Mucosa of stomach (tissue), 1 donor: ENCODE data around the gene TMEM14A.

ENCODE experiments used
- H3K27me3 ChIP-seq: one replicate; pipeline ENCODE4 v1.7.0; 2013; ENCODE audit warnings: mild to moderate bottlenecking, low read length; ENCODE audit not compliant: control insufficient read depth, insufficient read depth
- H3K36me3 ChIP-seq: one replicate; pipeline ENCODE4 v1.7.0; 2013; ENCODE audit warnings: low read length; ENCODE audit not compliant: control insufficient read depth, insufficient read depth
- H3K4me1 ChIP-seq: one replicate; pipeline ENCODE4 v1.7.0; 2013; ENCODE audit warnings: mild to moderate bottlenecking, low read length; ENCODE audit not compliant: control insufficient read depth, insufficient read depth
- H3K4me3 ChIP-seq: one replicate; pipeline ENCODE4 v1.7.0; 2013; ENCODE audit warnings: low read length
- H3K9ac ChIP-seq: one replicate; pipeline ENCODE4 v1.7.0; 2013; ENCODE audit warnings: mild to moderate bottlenecking, low read length, moderate library complexity
- H3K9me3 ChIP-seq: one replicate; pipeline ENCODE4 v1.7.0; 2013; ENCODE audit warnings: mild to moderate bottlenecking, low read length, moderate library complexity; ENCODE audit not compliant: control insufficient read depth
- donor health status: Pancreatic carcinoma.

TMEM14A gene

DNA sequence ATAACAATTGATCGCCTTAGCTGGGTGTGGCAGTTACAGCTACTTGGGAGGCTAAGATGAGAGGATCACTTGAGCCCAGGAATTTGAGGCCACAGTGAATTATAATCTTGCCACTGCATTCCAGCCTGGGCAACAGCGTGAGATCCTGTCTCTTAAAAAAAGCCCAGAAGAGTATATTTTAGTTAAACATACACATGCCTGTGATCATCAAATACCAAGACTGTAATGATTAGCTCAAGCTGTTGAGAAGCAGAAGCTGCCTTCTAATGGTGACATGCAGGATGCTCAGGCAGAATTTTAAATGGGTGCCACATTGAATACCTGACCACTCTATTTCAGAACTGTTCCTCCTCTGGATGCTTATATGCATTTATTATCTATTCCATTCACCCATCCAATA lies 8.9 kb upstream of the TMEM14A start:
- Histone ChIP-seq H3K4me3 (no peak overlapping the region), H3K27me3 (no peaks in the 10 kb centered on the region), H3K4me1 (peaks cover 8% of the 10 kb centered on the region), H3K36me3 (no peaks in the 10 kb centered on the region), H3K9me3 (no peaks in the 10 kb centered on the region), H3K9ac (no peak overlapping the region)

DNA sequence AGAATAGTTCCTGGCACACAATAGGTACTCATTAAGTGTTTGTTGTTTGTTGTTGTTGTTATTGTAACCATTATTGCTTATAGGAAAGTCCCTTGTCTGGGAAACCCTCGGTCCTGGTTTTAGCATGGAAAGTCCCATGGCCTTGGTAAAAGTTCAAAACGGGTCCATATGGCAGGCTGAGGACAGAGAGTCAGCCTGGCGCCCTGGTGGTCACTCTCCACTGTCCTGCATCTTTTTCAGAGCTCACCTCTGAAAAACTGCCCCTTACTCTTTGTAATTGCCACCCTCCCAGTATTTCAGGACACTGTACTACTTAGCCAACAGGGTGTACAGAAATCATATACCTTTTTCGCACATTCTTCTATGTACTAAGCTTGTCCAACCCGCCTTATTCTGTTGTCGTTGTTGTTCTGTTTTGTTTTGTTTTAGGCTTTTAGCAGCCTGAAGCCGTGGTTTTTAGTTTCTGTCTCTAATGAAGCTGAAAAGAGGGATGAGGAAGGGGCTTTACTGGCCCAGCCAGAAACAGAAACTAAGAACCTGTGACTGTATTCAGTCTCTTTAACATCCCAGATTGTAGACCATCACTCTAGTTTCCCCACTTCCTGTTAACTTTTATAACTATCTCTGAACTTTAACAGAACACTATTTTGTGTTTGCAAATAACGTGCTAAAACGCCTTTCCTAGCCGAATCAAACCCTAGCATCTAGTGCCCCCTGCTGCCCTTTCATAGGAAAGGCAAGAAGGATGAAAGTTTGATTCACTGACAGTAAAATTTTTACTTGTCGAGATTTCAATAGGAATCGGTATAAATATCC lies 7.6 kb upstream of the TMEM14A start:
- H3K9me3 ChIP-seq, result no peaks in the 10 kb centered on the region
- peak overlapping the region; percentile 68 for H3K4me3 ChIP-seq
- peak overlapping the region; percentile 83 for H3K9ac ChIP-seq

DNA sequence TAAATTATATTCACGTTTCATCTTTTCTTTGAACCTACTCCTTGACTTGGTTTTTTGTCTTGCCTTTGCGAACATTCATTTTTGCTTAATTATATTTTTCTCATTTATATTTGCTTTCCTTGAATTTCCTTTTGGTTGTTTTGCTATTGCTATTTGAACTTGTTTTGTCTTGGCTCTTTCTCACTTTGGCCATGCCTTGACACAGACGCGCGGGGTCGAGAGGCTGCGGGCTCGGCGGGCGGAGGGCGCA lies 7.1 kb upstream of the TMEM14A start:
- peaks cover 8% of the 10 kb centered on the region for H3K4me1 ChIP-seq
- peak overlapping the region; percentile 68 for H3K4me3 ChIP-seq
- no peaks in the 10 kb centered on the region for H3K36me3 ChIP-seq
- H3K27me3 ChIP-seq, result no peaks in the 10 kb centered on the region
- peak overlapping the region; percentile 83 for H3K9ac ChIP-seq
- H3K9me3 ChIP-seq, result no peaks in the 10 kb centered on the region

More for the DNA sequence above, 7.6 kb upstream of the TMEM14A start:
- H3K27me3 ChIP-seq, result no peaks in the 10 kb centered on the region
- no peaks in the 10 kb centered on the region for H3K36me3 ChIP-seq
- H3K4me1 ChIP-seq, result peaks cover 8% of the 10 kb centered on the region

DNA sequence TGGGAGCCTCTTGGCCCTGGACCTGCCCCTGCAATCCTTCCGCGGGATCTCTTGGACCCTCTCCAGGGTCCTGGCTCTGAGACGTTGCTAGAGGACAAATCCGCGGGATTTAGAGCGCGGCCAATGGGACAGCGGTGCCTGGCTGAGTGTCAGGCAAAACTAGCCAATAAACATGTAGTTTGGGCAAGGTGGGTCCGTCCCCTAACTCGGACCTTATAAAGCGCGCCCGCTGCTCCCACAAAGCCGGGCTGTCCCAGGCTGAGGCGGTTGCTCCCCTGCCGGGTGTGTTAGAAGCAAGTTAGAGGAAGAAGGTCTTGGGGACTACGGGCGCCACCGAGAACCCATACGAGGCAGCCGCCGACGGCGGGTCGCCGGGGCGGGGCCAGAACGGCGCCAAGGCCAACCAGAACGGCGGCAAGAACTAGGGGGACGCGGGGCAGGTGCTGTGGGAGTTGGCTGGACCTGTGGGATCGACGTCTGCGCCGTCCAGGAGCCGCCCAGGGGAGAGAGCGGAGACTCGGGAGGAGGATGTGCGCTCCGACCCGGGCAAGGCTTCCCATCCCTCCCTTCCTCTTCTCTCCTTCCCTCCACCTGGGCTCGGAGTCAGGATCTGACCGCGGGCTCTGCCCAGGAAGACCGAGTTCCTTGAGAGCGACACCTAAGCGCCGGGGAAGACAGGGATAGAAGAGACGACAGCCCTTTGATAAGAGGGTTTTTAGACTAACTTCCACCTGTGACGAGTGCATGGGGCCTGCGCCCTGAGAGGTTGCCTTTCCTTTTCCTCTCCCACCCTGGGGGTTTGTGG lies 6.5 kb upstream of the TMEM14A start:
- Histone ChIP-seq H3K4me1 (peaks cover 8% of the 10 kb centered on the region), H3K9ac (peak overlapping the region; percentile 83), H3K27me3 (no peaks in the 10 kb centered on the region), H3K36me3 (no peaks in the 10 kb centered on the region), H3K4me3 (peak overlapping the region; percentile 68), H3K9me3 (no peaks in the 10 kb centered on the region)

DNA sequence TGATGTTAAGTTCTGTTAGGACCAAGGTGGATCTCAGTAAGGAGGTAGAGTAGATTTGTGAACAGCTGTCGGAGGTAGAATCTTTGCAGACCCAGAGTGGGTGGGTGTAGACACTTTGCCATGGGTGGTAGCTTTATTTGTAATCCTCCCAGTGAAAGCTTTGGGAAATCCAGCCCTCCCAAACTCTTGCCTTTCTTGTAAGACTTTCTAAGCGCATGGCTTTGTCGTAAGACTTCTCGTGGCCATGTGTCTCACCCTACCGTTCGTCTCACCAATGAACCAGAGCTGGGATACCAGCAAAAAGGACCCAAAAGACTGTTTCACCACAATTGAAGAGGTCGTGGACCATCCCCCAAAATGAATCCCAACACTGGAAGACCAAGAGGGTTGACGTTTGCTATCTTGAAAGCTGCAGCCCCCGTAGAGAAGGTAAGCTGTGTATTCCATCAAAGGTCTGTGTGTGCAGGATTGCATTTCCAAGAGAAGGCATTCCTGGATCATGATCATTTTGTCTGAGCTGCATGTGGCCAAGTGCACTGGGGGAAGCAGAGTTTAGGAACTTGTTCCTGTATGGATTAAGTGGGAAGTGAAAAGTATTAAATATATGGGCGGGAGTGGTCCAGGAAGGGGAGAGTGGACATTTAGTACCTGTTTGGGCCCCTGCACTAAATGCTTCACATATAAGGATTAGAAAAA lies 5.8 kb upstream of the TMEM14A start:
- peak overlapping the region; percentile 68 for H3K4me3 ChIP-seq
- no peaks in the 10 kb centered on the region for H3K9me3 ChIP-seq
- peaks cover 8% of the 10 kb centered on the region for H3K4me1 ChIP-seq
- H3K27me3 ChIP-seq, result no peaks in the 10 kb centered on the region
- H3K36me3 ChIP-seq, result no peaks in the 10 kb centered on the region
- H3K9ac ChIP-seq, result peak overlapping the region; percentile 83

DNA sequence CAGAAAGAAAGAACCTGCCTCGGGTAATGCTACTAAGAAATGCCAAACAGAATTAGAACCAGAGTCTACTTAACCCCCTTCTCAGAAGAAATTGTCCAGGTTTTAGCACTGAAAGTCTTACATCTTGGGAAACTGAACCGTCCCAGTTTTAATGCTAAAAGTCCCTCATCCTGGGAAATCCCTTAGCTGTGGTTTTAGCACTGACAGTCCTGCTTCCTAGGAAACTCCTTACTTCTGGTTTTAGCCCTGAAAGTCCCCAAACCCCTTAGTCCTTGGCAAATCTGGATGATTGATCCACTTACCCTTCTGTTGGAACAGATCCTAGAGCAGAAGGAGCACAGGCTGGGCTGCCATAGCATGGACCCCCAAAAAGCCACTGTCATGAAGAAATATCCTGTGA lies 4.8 kb upstream of the TMEM14A start:
- Histone ChIP-seq H3K9ac (peak overlapping the region; percentile 83), H3K9me3 (no peaks in the 10 kb centered on the region), H3K4me1 (peaks cover 15% of the 10 kb centered on the region), H3K27me3 (no peaks in the 10 kb centered on the region), H3K36me3 (no peaks in the 10 kb centered on the region), H3K4me3 (no peak overlapping the region)

DNA sequence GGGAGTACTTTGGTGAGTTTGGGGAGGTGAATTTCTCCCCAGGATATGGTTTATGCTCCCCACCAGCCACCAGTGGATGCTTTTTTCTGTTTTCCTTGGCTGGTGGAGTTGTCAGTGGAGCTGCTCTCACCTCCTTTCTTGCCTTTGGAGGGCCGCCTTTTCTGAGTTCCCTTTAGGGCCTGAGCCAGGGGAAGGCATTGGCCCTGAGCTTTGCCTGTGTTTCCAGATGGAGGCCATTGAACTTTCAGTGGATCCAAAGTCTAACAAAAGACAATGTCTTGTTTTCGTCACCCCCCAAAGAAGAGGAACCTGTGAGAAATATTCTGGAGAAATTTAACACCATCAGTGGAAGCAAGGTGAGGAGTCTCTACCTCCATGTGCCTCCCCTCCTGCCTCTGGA lies 4.4 kb upstream of the TMEM14A start:
- peaks cover 17% of the 10 kb centered on the region for H3K4me1 ChIP-seq
- peak overlapping the region; percentile 83 for H3K9ac ChIP-seq
- no peak overlapping the region for H3K4me3 ChIP-seq
- no peaks in the 10 kb centered on the region for H3K9me3 ChIP-seq
- no peaks in the 10 kb centered on the region for H3K27me3 ChIP-seq
- no peaks in the 10 kb centered on the region for H3K36me3 ChIP-seq

DNA sequence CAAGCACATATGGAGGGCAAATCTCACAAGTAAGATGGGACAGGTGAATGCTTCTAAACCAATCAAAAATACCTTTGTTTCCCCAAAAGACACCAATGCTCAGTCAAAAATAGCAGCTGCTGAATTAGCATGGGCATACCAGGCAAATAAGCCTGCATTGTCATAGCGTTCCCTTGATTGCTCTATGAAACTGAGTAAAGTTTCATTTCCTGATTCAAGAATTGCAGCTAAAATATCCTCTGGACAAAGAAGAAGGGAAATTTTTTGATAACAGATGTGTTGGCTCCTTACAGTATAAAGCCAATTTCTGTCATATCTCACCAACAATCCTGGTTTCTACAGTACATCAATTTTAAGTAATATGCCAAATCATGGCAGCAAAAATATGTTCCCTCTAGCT lies 3.3 kb upstream of the TMEM14A start:
- Histone ChIP-seq H3K27me3 (no peaks in the 10 kb centered on the region), H3K36me3 (no peaks in the 10 kb centered on the region), H3K9me3 (no peaks in the 10 kb centered on the region), H3K9ac (no peak overlapping the region), H3K4me1 (peaks cover 28% of the 10 kb centered on the region), H3K4me3 (no peak overlapping the region)

DNA sequence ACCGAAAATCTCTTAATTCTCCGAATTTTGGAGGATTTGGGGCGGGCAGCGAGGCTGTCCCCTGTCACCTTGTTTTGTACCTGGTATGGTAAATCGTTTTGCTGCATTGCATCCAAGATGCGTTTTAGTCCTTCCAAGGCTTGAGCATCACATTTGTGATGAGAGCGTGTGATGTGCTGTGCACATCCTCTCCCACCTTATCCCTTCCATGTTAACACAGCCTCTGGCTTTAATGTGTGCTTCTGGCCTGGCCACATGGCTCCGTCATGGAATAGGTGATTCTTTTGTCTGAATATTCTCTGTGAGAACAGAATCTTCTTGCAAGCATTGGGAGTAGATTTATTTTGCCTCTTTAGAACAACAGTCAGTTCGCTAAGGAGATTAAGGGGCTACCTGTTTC lies 763 bp downstream of the TMEM14A start:
- Histone ChIP-seq H3K4me1 (peaks cover 25% of the 10 kb centered on the region), H3K9me3 (no peaks in the 10 kb centered on the region), H3K9ac (peak overlapping the region; percentile 66), H3K4me3 (peak overlapping the region; percentile 53), H3K36me3 (no peaks in the 10 kb centered on the region), H3K27me3 (no peaks in the 10 kb centered on the region)

DNA sequence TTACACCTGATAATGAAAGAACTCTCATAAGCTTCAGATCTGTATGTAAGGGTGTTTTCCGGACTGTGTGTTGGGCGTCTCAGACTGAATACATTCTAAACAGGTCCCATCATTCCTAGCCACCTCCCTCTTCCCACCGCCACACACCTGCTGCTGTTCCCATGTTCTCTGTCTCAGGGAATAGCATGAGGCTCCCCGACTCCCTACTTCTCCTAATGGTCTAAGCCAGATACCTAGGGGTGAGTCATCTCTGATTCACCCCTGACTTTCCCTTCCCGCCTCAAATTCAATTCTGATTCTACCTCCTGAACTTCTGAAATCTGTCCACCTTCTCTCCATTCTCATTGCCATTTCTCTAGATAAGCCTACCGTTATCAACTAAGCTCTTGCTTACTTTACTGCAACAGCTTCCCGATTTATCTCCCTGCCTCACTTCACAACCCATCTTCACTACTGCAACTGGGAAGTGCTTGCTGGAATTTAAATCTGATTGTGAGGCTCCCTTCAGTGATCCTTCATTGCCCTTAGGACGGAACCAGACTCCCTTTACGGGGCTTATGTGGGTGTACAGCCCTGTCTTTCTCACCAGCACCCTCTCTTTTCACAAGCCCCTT lies 1.6 kb downstream of the TMEM14A start:
- Histone ChIP-seq H3K4me3 (peak overlapping the region; percentile 6), H3K9ac (no peak overlapping the region), H3K4me1 (peaks cover 25% of the 10 kb centered on the region), H3K36me3 (no peaks in the 10 kb centered on the region), H3K27me3 (no peaks in the 10 kb centered on the region), H3K9me3 (no peaks in the 10 kb centered on the region)

DNA sequence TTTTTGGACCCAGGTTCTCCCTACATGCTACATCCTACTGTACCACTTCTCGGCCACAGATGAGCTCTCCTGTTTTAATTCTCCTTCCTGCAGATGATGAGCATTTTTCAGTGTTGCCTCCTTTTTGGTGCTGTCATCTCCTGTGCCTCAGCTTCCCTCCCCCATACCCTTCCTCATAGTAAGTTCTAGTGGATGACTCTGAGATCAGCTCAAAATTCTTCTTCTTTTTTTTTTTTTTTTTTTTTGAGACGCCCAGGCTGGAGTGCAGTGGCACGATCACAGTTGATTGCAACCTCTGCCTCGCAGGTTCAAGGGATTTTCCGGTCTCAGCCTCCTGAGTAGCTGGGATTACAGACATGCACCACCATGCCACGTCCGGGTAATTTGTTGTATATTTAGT lies 3.8 kb downstream of the TMEM14A start:
- Histone ChIP-seq H3K4me1 (peaks cover 25% of the 10 kb centered on the region), H3K9ac (no peak overlapping the region)

DNA sequence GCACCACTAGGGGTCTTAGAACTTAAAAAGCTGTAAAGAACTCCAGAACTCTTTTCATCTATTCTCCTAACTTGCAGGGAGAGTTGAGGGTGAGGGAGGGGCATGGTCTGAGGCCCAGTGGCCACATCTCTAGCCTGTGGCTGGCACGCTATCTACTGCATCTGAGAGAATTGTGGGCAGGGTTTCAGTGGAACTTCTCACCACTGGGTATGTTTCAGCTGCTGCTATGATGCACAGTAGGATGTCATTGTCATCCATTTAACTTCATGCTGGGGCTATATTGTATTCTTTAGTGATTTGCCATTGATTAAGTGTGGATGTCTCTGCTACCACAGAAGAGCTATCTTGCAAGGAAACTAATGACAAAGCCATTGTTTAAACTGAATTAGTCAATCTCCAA lies 4.5 kb downstream of the TMEM14A start:
- peaks cover 23% of the 10 kb centered on the region for H3K4me1 ChIP-seq
- H3K9ac ChIP-seq, result no peak overlapping the region
- no peaks in the 10 kb centered on the region for H3K9me3 ChIP-seq
- H3K36me3 ChIP-seq, result no peaks in the 10 kb centered on the region
- H3K4me3 ChIP-seq, result no peak overlapping the region
- H3K27me3 ChIP-seq, result no peaks in the 10 kb centered on the region

More for the DNA sequence above, 3.8 kb downstream of the TMEM14A start:
- H3K36me3 ChIP-seq, result no peaks in the 10 kb centered on the region
- H3K27me3 ChIP-seq, result no peaks in the 10 kb centered on the region
- no peaks in the 10 kb centered on the region for H3K9me3 ChIP-seq
- no peak overlapping the region for H3K4me3 ChIP-seq
